ENCODE data around the gene EHD2.
"Not testable (repeated sequence)": the region's sequence is repeated elsewhere in the genome, so short reads cannot be mapped to it uniquely, and the experiment has no call there.

GRCh38 chr19:47718415-47719046 is 5.3 kb downstream of the EHD2 start:
- TF ChIP-seq ZNF274 (IDR thresholded peaks at IDR 0.05; ENCODE audit: low read depth, low read length); SUZ12 (IDR thresholded peaks at IDR 0.05; ENCODE audit: extremely low read depth, insufficient read depth, insufficient read length); YY1 (IDR thresholded peaks at IDR 0.05; ENCODE audit: insufficient read depth, insufficient read length): not testable (repeated sequence)
